NB4 (cell line): ENCODE results near the gene TTC1.

Experiments used
- CTCF ChIP-seq: IDR thresholded peaks from one replicate; pipeline ENCODE4 v1.5.1; 2012; ENCODE audit warnings: low read depth, low read length
- MAX ChIP-seq: IDR thresholded peaks from 2 replicates; pipeline ENCODE4 v1.6.1; 2011; ENCODE audit warnings: low read depth, low read length
- MYC ChIP-seq: IDR thresholded peaks from 2 replicates; pipeline ENCODE4 v1.6.1; 2011; ENCODE audit warnings: low read depth, low read length
- POLR2A ChIP-seq: IDR thresholded peaks from 2 replicates; pipeline ENCODE4 v1.6.1; 2011; ENCODE audit warnings: mild to moderate bottlenecking; ENCODE audit not compliant: insufficient read length; ENCODE audit errors: extremely low read depth

GRCh38 chr5:160008877-160009590, at the start of gene TTC1:
- TF ChIP-seq CTCF (no peak), POLR2A (peak; percentile 95), MAX (peak; percentile 52; the same call in 1 of the 2 replicates), MYC (peak; percentile 60)
